HEK293 (cell line): ENCODE measurements around the gene CCDC24.

Experiments used
- GFI1B ChIP-seq: fragments of 450-650 bp; formaldehyde crosslinking; IDR thresholded peaks from 2 replicates; pipeline ENCODE4 v1.5.1; 2016; ENCODE audit warnings: missing biosample characterization, missing genetic modification characterization
- GLI2 ChIP-seq: fragments of 450-650 bp; formaldehyde crosslinking; IDR thresholded peaks from 2 replicates; pipeline ENCODE4; 2017; ENCODE audit warnings: missing biosample characterization, missing genetic modification characterization, low read depth, borderline replicate concordance
- HOXA7 ChIP-seq: sonication (generic); formaldehyde crosslinking; IDR thresholded peaks from 2 replicates; pipeline ENCODE4 v1.8.1; 2022; ENCODE audit warnings: missing genetic modification reagents, borderline replicate concordance
- KLF16 ChIP-seq: fragments of 450-650 bp; formaldehyde crosslinking; IDR thresholded peaks from 2 replicates; pipeline ENCODE4 v1.5.1; 2017; ENCODE audit warnings: missing biosample characterization, missing genetic modification characterization
- KLF7 ChIP-seq: fragments of 450-650 bp; formaldehyde crosslinking; IDR thresholded peaks from 2 replicates; pipeline ENCODE4 v1.5.1; 2016; ENCODE audit warnings: missing biosample characterization, missing genetic modification characterization, borderline replicate concordance
- MEIS1 ChIP-seq: sonication (generic); formaldehyde crosslinking; IDR thresholded peaks from 2 replicates; pipeline ENCODE4 v1.8.1; 2022; ENCODE audit warnings: missing genetic modification reagents, mild to moderate bottlenecking, borderline replicate concordance
- PRDM1 ChIP-seq: fragments of 450-650 bp; formaldehyde crosslinking; IDR thresholded peaks from 2 replicates; pipeline ENCODE4; 2016; ENCODE audit warnings: missing biosample characterization, missing genetic modification characterization
- PRDM4 ChIP-seq: fragments of 450-650 bp; formaldehyde crosslinking; IDR thresholded peaks from 2 replicates; pipeline ENCODE4 v1.5.1; 2017; ENCODE audit warnings: missing biosample characterization, missing genetic modification characterization
- REPIN1 ChIP-seq: fragments of 450-650 bp; formaldehyde crosslinking; IDR thresholded peaks from 2 replicates; pipeline ENCODE4 v1.5.1; 2017; ENCODE audit warnings: missing biosample characterization, missing genetic modification characterization, low read depth
- TCF7L2 ChIP-seq: IDR thresholded peaks from 2 replicates; pipeline ENCODE4 v1.6.1; 2011; ENCODE audit warnings: low read depth, mild to moderate bottlenecking, inconsistent platforms, low read length, moderate library complexity, borderline replicate concordance
- TSHZ1 ChIP-seq: fragments of 450-650 bp; formaldehyde crosslinking; IDR thresholded peaks from 2 replicates; pipeline ENCODE4 v1.5.1; 2016; ENCODE audit warnings: missing biosample characterization, missing genetic modification characterization, borderline replicate concordance
- ZBTB11 ChIP-seq: fragments of 450-650 bp; formaldehyde crosslinking; conservative IDR thresholded peaks from 2 replicates; pipeline ENCODE4 v1.5.1; 2016; ENCODE audit warnings: low read depth, missing biosample characterization, missing genetic modification characterization
- ZBTB48 ChIP-seq: fragments of 450-650 bp; formaldehyde crosslinking; IDR thresholded peaks from 2 replicates; pipeline ENCODE4 v1.5.1; 2016; ENCODE audit warnings: missing biosample characterization, missing genetic modification characterization
- ZNF132 ChIP-seq: fragments of 450-650 bp; formaldehyde crosslinking; IDR thresholded peaks from 2 replicates; pipeline ENCODE4 v1.5.1; 2017; ENCODE audit warnings: missing biosample characterization, missing genetic modification characterization, borderline replicate concordance
- ZNF155 ChIP-seq: fragments of 450-650 bp; formaldehyde crosslinking; IDR thresholded peaks from 2 replicates; pipeline ENCODE4 v1.5.1; 2016; ENCODE audit warnings: missing biosample characterization, missing genetic modification characterization
- ZNF157 ChIP-seq: fragments of 450-650 bp; formaldehyde crosslinking; IDR thresholded peaks from 2 replicates; pipeline ENCODE4 v1.5.1; 2016; ENCODE audit warnings: missing biosample characterization, missing genetic modification characterization
- ZNF175 ChIP-seq: fragments of 450-650 bp; formaldehyde crosslinking; IDR thresholded peaks from 2 replicates; pipeline ENCODE4 v1.5.1; 2016; ENCODE audit warnings: missing biosample characterization, missing genetic modification characterization
- ZNF510 ChIP-seq: fragments of 450-650 bp; formaldehyde crosslinking; IDR thresholded peaks from 2 replicates; pipeline ENCODE4 v1.5.1; 2018; ENCODE audit warnings: mild to moderate bottlenecking, missing genetic modification characterization, missing biosample characterization; ENCODE audit not compliant: insufficient replicate concordance
- ZNF558 ChIP-seq: fragments of 450-650 bp; formaldehyde crosslinking; IDR thresholded peaks from 2 replicates; pipeline ENCODE4 v1.5.1; 2016; ENCODE audit warnings: missing biosample characterization, missing genetic modification characterization
- ZNF639 ChIP-seq: fragments of 450-650 bp; formaldehyde crosslinking; IDR thresholded peaks from 2 replicates; pipeline ENCODE4 v1.5.1; 2016; ENCODE audit warnings: missing biosample characterization, missing genetic modification characterization
- ZNF658 ChIP-seq: fragments of 450-650 bp; formaldehyde crosslinking; IDR thresholded peaks from 2 replicates; pipeline ENCODE4; 2016; ENCODE audit warnings: missing biosample characterization, missing genetic modification characterization
- ZNF707 ChIP-seq: fragments of 450-650 bp; formaldehyde crosslinking; IDR thresholded peaks from 2 replicates; pipeline ENCODE4 v1.5.1; 2016; ENCODE audit warnings: missing biosample characterization, missing genetic modification characterization
- ZNF747 ChIP-seq: fragments of 450-650 bp; formaldehyde crosslinking; IDR thresholded peaks from 2 replicates; pipeline ENCODE4 v1.5.1; 2016; ENCODE audit warnings: missing biosample characterization, missing genetic modification characterization
- ZNF76 ChIP-seq: fragments of 450-650 bp; formaldehyde crosslinking; IDR thresholded peaks from 2 replicates; pipeline ENCODE4; 2016; ENCODE audit warnings: low read depth, missing biosample characterization, missing genetic modification characterization, borderline replicate concordance
- ZNF785 ChIP-seq: fragments of 450-650 bp; formaldehyde crosslinking; IDR thresholded peaks from 2 replicates; pipeline ENCODE4 v1.5.1; 2016; ENCODE audit warnings: missing biosample characterization, missing genetic modification characterization
- ZNF843 ChIP-seq: fragments of 450-650 bp; formaldehyde crosslinking; IDR thresholded peaks from 2 replicates; pipeline ENCODE4 v1.5.1; 2016; ENCODE audit warnings: missing biosample characterization, missing genetic modification characterization

CCDC24 gene

GRCh38 chr1:43991476-43992231 lies at the start of gene CCDC24 (continued):
- TF ChIP-seq ZNF639 (tag by site-specific recombination) = no peak
- TF ChIP-seq KLF16 (tag by site-specific recombination) = peak; percentile 86
- TF ChIP-seq ZNF175 (tag by site-specific recombination) = no peak
- TF ChIP-seq KLF7 (tag by site-specific recombination) = 0 out of 2 replicates have a peak, but pooled peaks have one; percentile 27
- TF ChIP-seq ZNF843 = peak; percentile 9; the same call in 1 of the 2 replicates
- peak; percentile 87 for TF ChIP-seq ZNF76 (tag by site-specific recombination)
- no peak for TF ChIP-seq ZNF510 (tag by site-specific recombination)
- TF ChIP-seq ZBTB11 (tag by site-specific recombination) = peak; percentile 94
- TF ChIP-seq ZNF155 = no peak
- no peak for TF ChIP-seq PRDM4 (tag by site-specific recombination)
- TF ChIP-seq TSHZ1 (tag by site-specific recombination) = no peak
- no peak for TF ChIP-seq MEIS1 (CRISPR knock-in tag)
- no peak for TF ChIP-seq TCF7L2
- TF ChIP-seq REPIN1 (tag by site-specific recombination) = no peak
- no peak for TF ChIP-seq ZNF132 (tag by site-specific recombination)
- TF ChIP-seq GLI2 (tag by site-specific recombination) = no peak
- TF ChIP-seq ZNF157 (tag by site-specific recombination) = no peak
- no peak for TF ChIP-seq ZNF747
- no peak for TF ChIP-seq GFI1B (tag by site-specific recombination)
- TF ChIP-seq PRDM1 (tag by site-specific recombination) = no peak
- TF ChIP-seq ZNF707 (tag by site-specific recombination) = no peak
- TF ChIP-seq ZNF785 (tag by site-specific recombination) = no peak
- no peak for TF ChIP-seq HOXA7 (CRISPR knock-in tag)
- no peak for TF ChIP-seq ZBTB48 (tag by site-specific recombination)
- no peak for TF ChIP-seq ZNF658 (tag by site-specific recombination)
- TF ChIP-seq ZNF558 = no peak
